KOPT-K1 (cell line): ENCODE results near the gene MMAB.

Experiments
- H3K27ac ChIP-seq: fragments of 200-600 bp; sonication (generic); 2 replicates; pipeline ENCODE4 v1.5.1; 2016; ENCODE audit warnings: antibody characterized with exemption, mild to moderate bottlenecking, low read depth, low read length; ENCODE audit not compliant: poor library complexity, severe bottlenecking
- H3K36me3 ChIP-seq: fragments of 200-600 bp; sonication (generic); 2 replicates; pipeline ENCODE4 v1.5.1; 2017; ENCODE audit warnings: antibody characterized with exemption, mild to moderate bottlenecking, low read length, moderate library complexity; ENCODE audit not compliant: insufficient read depth
- H3K9me3 ChIP-seq: fragments of 200-600 bp; sonication (generic); 2 replicates; pipeline ENCODE4 v1.5.1; 2017; ENCODE audit warnings: antibody characterized with exemption, low read length, mild to moderate bottlenecking; ENCODE audit not compliant: insufficient read depth, poor library complexity, severe bottlenecking

MMAB gene

GRCh38 chr12:109534456-109534855 lies 38.8 kb downstream of the MMAB start:
- no peaks in the 10 kb centered on the region for H3K9me3 ChIP-seq
- H3K36me3 ChIP-seq = peaks cover 35% of the 10 kb centered on the region; the same call in 1 of the 2 replicates
- no peak overlapping the region for H3K27ac ChIP-seq

DNA sequence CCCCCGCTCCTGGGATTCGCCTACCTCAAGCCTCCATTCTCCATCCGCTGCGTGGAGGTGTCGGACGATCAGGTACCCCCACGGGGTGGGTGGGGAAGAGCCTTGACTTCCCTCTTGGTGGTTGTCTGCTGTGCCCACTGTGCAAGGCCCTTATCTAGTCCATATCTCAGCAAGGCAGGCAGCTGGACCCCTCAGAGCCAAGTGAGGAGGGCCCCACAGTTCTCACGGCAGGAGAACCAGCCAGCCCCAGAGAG lies 39.9 kb downstream of the MMAB start:
- H3K27ac ChIP-seq = no peak overlapping the region
- no peaks in the 10 kb centered on the region for H3K9me3 ChIP-seq
- peaks cover 35% of the 10 kb centered on the region; the same call in 1 of the 2 replicates for H3K36me3 ChIP-seq

- peaks cover 38% of the 10 kb centered on the region; the same call in 1 of the 2 replicates for H3K36me3 ChIP-seq
- no peaks in the 10 kb centered on the region for H3K9me3 ChIP-seq
- no peak overlapping the region for H3K27ac ChIP-seq
These were observed 40.4 kb downstream of the MMAB start for GRCh38 chr12:109532721-109533486.

GRCh38 chr12:109531411-109531810 lies 41.9 kb downstream of the MMAB start:
- H3K9me3 ChIP-seq = no peaks in the 10 kb centered on the region
- H3K36me3 ChIP-seq = peaks cover 50% of the 10 kb centered on the region; the same call in 1 of the 2 replicates
- H3K27ac ChIP-seq = no peak overlapping the region

DNA sequence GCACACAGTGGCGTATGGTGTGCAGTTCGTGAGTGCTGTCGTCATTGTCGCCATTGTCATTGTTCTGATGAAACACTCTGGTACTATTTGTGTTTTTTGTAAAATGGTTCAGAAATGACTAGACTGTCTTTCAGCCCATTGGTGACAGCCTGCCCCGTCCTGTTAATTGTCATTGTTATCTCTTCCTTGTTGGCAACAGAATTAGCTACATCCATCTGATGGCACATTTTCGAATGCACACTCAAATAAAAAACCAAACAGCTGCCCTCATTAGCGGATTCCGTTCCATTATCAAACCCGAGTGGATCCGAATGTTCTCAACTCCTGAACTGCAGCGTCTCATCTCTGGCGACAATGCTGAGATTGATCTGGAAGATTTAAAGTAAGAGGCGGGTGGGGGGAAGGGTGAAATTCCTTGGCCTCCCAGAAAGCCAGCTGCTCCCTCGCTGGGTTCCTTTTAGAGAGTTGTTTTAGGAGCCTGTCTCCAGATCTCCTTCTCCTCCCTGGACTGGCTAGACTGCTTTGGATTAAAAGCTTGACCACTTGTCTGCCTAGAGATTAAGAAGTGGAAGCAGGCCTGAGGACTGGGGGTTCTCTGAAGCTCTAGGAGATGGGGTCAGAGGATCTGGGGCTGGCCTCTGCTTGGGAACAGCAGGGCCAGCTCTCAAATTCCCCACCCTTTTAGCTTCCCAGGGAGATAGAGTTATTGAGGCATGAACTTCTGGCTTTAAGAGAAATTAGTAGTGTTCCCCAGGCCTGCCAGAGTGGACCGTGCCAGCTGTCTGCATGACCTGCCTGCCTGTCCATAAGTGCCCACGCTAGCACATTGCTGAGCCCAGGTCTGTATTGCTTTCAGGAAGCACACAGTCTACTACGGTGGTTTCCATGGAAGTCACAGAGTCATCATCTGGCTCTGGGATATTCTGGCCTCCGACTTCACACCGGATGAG lies 43.3 kb downstream of the MMAB start:
- Histone ChIP-seq H3K9me3 (no peaks in the 10 kb centered on the region), H3K27ac (no peak overlapping the region), H3K36me3 (peaks cover 59% of the 10 kb centered on the region; the same call in 1 of the 2 replicates)

- peaks cover 74% of the 10 kb centered on the region for H3K36me3 ChIP-seq
- no peak overlapping the region for H3K27ac ChIP-seq
These were observed 45.7 kb downstream of the MMAB start for GRCh38 chr12:109527489-109528123.

DNA sequence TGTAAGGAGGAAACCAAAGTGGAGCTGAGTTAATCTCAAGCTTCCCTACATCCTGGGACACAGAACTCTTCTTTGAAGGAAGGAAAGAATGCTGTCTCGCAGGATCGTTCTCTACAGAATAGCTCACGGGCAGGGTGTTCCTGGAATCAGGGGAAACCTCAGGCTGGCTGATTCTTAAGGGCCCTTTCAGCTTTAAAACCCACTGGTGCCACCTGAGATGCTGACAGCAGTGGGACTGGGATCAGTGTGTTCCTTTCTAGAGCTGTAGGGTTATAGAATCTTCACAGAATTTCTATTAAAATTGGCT lies 48.1 kb downstream of the MMAB start:
- Histone ChIP-seq H3K27ac (no peak overlapping the region), H3K36me3 (peaks cover 78% of the 10 kb centered on the region), H3K9me3 (no peaks in the 10 kb centered on the region)

More at GRCh38 chr12:109527489-109528123, 45.7 kb downstream of the MMAB start:
- no peaks in the 10 kb centered on the region for H3K9me3 ChIP-seq

DNA sequence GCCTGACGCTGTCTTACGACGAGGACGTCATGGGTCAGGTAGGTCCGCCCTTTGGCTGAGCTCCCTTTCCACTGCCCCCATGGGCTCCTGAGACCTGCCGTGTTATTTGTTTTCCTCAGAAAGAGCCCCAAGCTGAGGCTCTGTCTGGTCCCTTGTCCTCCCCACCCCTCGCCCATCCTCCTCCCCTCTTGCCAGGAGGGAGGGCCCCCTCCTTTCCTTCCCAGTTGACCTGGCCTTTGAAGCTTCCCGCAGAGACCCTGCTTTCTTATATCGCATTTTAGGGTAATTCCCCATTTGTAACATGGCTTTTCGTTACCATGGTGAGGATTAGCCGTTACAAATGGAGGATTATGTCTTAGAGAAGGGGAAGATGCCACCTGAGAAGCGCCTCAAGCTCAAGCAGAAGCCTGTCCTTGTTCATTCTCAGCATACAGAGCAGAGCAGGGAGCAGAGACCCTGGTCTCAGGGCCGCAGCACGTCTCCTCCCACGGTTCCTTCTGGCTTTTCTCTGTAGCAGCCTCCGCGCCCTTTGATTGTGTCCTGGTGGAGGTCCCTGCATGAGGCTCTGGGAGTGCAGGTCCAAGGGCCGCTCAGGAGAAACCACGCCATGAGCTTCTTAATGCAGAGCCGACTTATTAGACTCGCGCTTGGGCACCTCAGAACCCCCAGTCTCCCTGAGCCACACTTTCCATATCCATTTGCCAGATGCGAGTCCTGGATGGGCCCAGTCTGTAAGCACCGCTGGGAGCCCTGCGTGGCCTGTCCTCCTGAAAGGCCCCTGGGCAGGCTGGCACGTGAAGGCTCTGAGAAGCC lies 48.6 kb downstream of the MMAB start:
- H3K27ac ChIP-seq = no peak overlapping the region

GRCh38 chr12:109523504-109523903 lies 49.8 kb downstream of the MMAB start:
- Histone ChIP-seq H3K36me3 (peaks cover 86% of the 10 kb centered on the region), H3K9me3 (no peaks in the 10 kb centered on the region), H3K27ac (no peak overlapping the region)

More for the DNA sequence above, 48.6 kb downstream of the MMAB start:
- H3K9me3 ChIP-seq = no peaks in the 10 kb centered on the region
- H3K36me3 ChIP-seq = peaks cover 78% of the 10 kb centered on the region

- no peak overlapping the region for H3K27ac ChIP-seq
- H3K9me3 ChIP-seq = no peaks in the 10 kb centered on the region
- peaks cover 89% of the 10 kb centered on the region for H3K36me3 ChIP-seq
These were observed 50.2 kb downstream of the MMAB start for GRCh38 chr12:109523071-109523470.

DNA sequence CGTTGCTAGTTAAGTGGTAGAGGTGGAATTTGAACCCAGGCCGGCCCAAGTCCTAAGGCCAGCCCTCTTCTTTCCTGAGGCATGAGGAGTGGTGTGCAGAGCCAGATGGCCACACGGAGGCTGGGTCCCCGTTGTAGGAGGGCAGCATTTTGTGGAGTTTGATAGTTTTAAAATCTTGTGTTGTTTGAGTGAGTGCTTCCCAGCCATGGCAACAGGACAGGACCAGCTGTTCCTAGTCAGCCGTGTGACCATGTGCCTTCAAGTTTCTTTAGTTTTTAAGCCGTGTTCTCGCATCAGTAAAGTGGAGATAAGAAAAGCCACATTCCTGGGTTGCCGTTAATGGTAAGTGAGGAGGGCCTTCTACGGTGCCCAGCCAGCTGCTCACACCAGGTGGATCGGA lies 51.5 kb downstream of the MMAB start:
- no peaks in the 10 kb centered on the region for H3K9me3 ChIP-seq
- H3K36me3 ChIP-seq = peaks cover 89% of the 10 kb centered on the region
- H3K27ac ChIP-seq = no peak overlapping the region

GRCh38 chr12:109519787-109520186 lies 53.5 kb downstream of the MMAB start:
- Histone ChIP-seq H3K36me3 (peaks cover 81% of the 10 kb centered on the region), H3K9me3 (no peaks in the 10 kb centered on the region), H3K27ac (no peak overlapping the region)

DNA sequence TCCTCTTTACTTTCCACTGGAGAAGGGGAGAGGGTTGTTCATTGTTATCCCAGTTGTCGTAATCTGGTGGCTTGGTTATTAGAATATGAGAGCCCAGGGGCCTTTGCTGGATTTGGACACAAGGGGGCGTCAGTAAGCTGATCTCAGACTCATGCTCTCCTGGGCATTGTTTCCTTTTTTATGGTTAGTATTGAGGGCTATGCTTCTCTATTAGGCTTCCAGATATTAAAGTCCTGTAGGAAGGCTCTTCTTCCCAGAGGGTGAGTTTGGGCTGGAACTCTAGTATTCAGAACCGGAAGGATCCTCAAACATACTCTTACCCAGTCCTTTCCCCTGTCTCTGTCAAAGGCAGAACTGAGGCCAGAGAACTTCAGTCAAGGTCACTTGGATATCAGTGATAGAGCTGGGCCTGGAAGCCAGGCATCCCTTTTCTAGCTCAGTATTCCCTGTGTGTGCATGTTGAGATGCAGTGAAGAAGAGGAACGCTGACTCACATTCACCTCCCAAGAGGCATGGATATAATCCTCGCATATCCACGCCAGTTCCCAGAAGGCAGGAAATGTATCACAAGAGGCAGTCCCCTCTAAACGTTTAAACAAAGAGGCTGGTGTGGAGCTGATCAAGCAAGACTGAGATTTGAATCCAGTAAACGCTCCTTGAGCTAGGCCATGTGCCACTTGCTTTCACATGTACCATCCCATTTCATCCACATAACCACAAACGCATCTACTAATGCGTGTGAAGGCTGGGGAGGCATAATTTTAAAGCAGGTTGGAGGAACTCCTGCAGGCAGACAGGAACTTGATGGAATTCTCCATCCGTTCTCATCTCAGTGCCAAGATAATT lies 54.3 kb downstream of the MMAB start:
- Histone ChIP-seq H3K27ac (no peak overlapping the region), H3K36me3 (peaks cover 81% of the 10 kb centered on the region)

DNA sequence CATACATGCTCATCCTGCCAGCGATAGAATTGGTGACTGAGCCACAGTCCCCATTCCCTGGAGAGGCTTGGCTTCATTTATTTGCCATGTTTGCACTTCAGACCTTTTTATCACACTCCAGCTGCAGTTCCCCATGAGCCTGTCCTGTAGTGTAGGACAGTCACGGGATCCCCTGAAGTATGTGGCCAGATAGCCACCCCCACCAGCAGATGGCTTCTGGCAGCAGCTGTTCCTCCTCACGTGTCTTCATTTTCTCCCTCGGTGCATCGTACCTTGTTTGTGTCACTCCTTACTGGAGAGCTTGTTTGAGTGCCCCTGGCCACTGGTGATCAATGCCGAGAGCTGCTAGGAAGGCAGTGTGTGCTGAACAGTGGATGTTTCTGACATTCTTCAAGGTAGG lies 55.7 kb downstream of the MMAB start:
- Histone ChIP-seq H3K27ac (no peak overlapping the region), H3K36me3 (peaks cover 81% of the 10 kb centered on the region)

More for the DNA sequence above, 54.3 kb downstream of the MMAB start:
- H3K9me3 ChIP-seq = no peaks in the 10 kb centered on the region

More for the DNA sequence above, 55.7 kb downstream of the MMAB start:
- no peaks in the 10 kb centered on the region for H3K9me3 ChIP-seq
